Vagina (tissue), 2 donors: Measurements from ENCODE around the gene RSPH9.
"Not testable (repeated sequence)": the region's sequence is repeated elsewhere in the genome, so short reads cannot be mapped to it uniquely, and the experiment has no call there.

Source experiments
- CTCF ChIP-seq, 3 experiments: fragments of 450-650 bp in 2 of 3; fragments of 200-600 bp in 1 of 3; sonication (generic) in 1 of 3; IDR thresholded peaks; one replicate each; pipeline ENCODE4 v1.5.1; 2017 to 2019; ENCODE audit warnings: antibody characterized with exemption in 3 of 3, mild to moderate bottlenecking in 2 of 3, moderate library complexity in 2 of 3
- POLR2A ChIP-seq, 2 donors: fragments of 450-650 bp; IDR thresholded peaks; one replicate each; pipeline ENCODE4 v1.6.1; 2017; ENCODE audit warnings: antibody characterized with exemption in 2 of 2, mild to moderate bottlenecking in 2 of 2, moderate library complexity in 2 of 2
- POLR2AphosphoS5 ChIP-seq, 2 donors: sonication (generic); formaldehyde crosslinking; IDR thresholded peaks; one replicate each; pipeline ENCODE4 v1.9.0; 2017; ENCODE audit warnings: antibody characterized with exemption in 2 of 2, mild to moderate bottlenecking in 2 of 2, low read depth in 1 of 2; ENCODE audit not compliant: insufficient read depth in 1 of 2

DNA sequence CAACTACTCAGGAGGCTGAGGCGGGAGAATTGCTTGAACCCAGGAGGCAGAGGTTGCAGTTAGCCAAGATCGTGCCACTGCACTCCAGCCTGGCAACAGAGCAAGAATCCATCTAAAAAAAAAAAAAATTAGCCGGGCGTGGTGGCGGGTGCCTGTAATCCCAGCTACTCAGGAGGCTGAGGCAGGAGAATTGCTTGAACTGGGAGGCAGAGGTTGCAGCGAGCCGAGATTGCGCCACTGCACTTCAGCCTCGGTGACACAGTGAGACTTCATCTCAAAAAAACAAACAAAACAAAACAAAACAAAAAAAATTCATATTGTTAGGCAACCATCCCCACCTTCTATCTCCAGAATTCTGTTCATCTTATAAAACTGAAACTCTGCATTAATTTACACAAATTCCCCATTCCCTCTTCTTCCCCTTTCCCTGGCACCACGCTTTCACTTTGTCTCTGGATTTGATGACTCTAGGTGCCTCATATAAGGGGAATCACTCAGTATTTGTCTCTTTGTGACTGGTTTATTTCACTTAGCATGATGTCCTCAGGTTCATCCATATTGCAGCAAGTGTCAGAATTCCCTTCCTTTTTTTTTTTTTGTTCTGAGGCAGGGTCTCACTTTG, 56.2 kb downstream of the RSPH9 start:
- TF ChIP-seq POLR2A (IDR thresholded peaks at IDR 0.05); CTCF (IDR thresholded peaks at IDR 0.05); POLR2AphosphoS5 (IDR thresholded peaks at IDR 0.05; ENCODE audit: insufficient read depth in 1 of 2, low read depth in 1 of 2): not testable (repeated sequence)
